ENCODE data around the gene FN3KRP. TPM values are rescaled to one million over a fixed set of nuclear protein-coding genes. Genes with fewer than 3 reads are reported as not detected.

The FN3KRP gene
- total RNA-seq, 4 donors from 2014 or later: 13.1 to 21.2 (median 18.3) TPM

DNA sequence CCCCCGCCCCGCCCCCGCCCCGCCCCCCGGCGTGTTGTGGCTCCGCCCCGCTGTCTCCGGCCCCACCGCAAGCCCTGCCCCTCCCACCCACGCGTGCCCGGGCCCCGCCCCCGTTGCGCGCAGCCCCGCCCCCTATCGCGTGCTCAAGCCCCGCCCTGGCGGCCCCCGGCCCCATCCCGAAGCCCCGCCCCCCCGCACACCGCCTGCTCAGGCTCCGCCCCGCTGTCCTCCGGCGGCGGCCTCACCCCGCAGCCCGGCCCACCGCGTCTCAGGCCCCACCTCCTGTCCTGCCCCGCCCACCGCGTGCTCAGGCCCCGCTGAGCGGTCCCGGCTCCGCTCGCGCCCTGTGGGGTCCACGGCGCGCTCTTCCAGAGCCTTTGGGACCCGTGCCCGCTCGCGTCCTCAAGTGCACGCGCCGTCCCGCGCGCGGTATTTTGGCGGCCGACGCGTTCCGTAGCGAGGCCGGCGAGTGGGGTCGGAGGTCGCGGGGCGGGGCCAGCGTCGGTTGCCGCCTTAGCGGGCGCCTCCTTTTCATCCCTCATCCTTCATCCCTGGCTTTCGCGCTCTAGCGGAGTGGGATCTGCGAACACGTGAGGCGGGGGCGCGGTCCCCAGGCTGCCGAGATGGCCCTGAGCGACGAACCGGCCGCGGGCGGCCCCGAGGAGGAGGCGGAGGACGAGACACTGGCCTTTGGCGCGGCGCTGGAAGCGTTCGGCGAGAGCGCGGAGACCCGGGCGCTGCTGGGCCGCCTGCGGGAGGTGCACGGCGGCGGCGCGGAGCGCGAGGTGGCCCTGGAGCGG lies 35.3 kb downstream of the FN3KRP start, which contains the start of gene TBCD:
Gene TBCD (plus strand): TSS at position 495 of the 800 bp plus-strand sequence. CDS start 129 bp downstream, at position 624.
- no peak for TF ChIP-seq POLR2A (IDR thresholded peaks at IDR 0.05)
- TF ChIP-seq, protein P1, sequence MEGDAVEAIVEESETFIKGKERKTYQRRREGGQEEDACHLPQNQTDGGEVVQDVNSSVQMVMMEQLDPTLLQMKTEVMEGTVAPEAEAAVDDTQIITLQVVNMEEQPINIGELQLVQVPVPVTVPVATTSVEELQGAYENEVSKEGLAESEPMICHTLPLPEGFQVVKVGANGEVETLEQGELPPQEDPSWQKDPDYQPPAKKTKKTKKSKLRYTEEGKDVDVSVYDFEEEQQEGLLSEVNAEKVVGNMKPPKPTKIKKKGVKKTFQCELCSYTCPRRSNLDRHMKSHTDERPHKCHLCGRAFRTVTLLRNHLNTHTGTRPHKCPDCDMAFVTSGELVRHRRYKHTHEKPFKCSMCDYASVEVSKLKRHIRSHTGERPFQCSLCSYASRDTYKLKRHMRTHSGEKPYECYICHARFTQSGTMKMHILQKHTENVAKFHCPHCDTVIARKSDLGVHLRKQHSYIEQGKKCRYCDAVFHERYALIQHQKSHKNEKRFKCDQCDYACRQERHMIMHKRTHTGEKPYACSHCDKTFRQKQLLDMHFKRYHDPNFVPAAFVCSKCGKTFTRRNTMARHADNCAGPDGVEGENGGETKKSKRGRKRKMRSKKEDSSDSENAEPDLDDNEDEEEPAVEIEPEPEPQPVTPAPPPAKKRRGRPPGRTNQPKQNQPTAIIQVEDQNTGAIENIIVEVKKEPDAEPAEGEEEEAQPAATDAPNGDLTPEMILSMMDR (IDR thresholded peaks at IDR 0.05): no peak
- intact Hi-C loops (cut with DNase I; ENCODE audit: low total_unique reads): no loop called here
- 0 to 1% methylated on average over 8 to 50 of the region's 114 CpGs for WGBS, 2 donors
- H3K4me3 ChIP-seq (ENCODE audit: low read depth, poor library complexity, severe bottlenecking): peak within 1 kb of the TSS; percentile 76
- peak; percentile 76 to 97 for DNase-seq (ENCODE audit: low spot score in 2 of 2)

DNA sequence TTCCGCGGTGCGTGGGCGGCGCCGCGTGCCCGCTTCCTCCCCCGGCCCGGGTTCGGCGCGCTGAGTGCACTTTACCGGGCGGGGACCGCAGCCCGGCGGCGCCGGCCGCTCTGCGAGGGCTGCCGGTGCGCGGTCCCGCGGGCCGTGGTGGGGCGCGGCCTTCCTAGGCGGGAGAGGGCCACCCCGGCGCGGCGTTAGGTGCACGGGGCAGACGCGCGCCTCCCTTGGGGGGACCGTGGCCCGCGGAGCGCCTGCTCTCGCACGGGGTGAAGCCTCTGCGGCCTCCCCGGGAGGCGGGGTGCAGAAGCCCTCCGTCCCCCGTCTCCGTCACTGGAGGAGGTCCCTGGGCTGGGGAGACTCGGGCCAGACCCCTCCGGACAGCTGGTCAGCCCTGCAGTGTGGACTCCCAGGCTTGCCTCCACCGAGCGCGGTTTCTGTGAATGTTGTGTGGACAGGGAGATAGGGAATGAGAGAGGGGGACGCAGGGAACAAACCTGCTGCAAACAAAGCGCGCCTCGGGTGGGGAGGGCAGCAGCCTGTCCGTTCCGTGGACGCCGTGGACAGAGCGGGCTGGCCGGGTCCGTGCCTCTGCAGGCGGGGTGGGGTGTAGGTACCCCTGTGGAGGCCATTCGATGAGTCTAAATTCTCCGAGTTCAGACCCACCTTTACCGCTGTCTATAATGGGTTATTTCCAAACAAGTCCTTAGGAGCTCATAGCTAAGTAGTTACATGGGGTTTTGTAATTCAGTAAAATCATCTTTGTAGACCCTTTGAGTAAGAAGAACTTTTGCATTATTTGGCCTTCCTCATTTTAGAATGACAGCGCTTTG lies 36.1 kb downstream of the FN3KRP start:
- WGBS, 2 donors: 3 to 5% methylated on average over 19 to 25 of the region's 72 CpGs
- TF ChIP-seq, protein P1 (IDR thresholded peaks at IDR 0.05): no peak
- TF ChIP-seq POLR2A (IDR thresholded peaks at IDR 0.05): no peak
- intact Hi-C loops (cut with DNase I; ENCODE audit: low total_unique reads): no loop called here
- H3K4me3 ChIP-seq (ENCODE audit: low read depth, poor library complexity, severe bottlenecking): peak overlapping the region; percentile 76
- DNase-seq (ENCODE audit: low spot score in 2 of 2): no peak

DNA sequence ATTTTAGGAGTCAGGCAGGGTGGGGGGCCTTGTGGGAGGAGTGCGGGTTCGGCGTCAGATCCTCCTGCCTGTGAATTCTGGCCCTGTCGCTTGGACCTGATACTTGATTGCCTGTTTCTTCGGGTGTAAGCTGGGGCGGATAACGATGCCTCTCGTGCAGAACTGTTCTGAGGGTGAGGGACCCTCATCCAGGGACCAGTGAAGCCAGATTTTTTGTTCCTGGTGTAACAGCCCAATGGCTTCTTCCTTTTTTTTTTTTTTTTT lies 36.6 kb downstream of the FN3KRP start:
- 24 to 39% methylated on average over 8 of the region's 8 CpGs for WGBS, 2 donors
- H3K4me3 ChIP-seq (ENCODE audit: low read depth, poor library complexity, severe bottlenecking): no peak overlapping the region
- no peak for TF ChIP-seq POLR2A (IDR thresholded peaks at IDR 0.05)
- TF ChIP-seq, protein P1 (IDR thresholded peaks at IDR 0.05): no peak
- intact Hi-C loops (cut with DNase I; ENCODE audit: low total_unique reads): no loop called here
- no peak for DNase-seq (ENCODE audit: low spot score in 2 of 2)

DNA sequence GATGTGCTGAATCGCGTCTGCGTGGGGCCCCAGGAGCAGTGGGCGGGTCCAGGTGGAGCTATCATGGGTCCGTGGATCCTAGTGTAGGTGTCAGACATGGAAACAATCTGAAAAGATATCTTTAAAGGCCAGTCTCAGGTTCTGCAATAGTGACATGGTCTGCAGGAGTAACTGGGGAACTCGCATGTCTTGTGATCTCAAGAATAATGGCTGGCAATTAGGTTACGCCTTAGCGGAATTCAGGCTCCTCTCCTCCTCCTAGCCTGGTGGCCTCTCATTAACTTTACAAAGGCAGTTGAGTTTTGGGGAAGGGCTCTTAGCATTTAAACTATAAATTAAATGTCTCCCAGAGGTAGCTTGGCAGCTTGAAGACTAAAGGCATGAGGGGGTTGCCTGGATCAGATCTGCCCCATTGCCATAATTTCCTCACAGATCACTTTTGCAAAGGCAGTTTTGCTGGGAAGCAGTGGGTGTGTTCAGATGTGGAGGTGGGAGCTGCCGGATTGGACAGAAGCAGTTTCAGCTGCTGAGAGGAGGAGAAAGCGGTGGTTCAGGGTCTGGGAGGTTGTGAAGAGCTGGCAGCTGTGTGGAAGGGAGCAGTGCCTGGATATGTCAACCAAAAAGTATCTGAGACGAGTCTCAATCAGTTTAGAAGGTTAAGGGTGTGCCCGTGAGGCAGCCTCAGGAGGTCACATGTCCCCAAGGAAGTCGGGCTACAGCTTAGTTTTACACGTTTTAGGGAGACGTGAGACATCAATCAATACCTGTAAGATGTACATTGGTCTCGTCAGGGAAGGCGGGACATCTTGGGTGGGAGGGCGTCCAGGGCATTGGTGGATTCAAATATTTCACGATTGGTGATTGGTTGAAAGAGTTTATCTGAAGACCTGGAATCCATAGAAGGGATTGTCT lies 38.0 kb downstream of the FN3KRP start:
- intact Hi-C loops (cut with DNase I; ENCODE audit: low total_unique reads): no loop called here
- H3K4me3 ChIP-seq (ENCODE audit: low read depth, poor library complexity, severe bottlenecking): no peak overlapping the region
- peak in 1 of 2 donors; percentile 49 for DNase-seq (ENCODE audit: low spot score in 2 of 2)
- WGBS, 2 donors: 46 to 60% methylated on average over 19 of the region's 19 CpGs
- TF ChIP-seq, protein P1 (IDR thresholded peaks at IDR 0.05): no peak
- TF ChIP-seq POLR2A (IDR thresholded peaks at IDR 0.05): no peak

DNA sequence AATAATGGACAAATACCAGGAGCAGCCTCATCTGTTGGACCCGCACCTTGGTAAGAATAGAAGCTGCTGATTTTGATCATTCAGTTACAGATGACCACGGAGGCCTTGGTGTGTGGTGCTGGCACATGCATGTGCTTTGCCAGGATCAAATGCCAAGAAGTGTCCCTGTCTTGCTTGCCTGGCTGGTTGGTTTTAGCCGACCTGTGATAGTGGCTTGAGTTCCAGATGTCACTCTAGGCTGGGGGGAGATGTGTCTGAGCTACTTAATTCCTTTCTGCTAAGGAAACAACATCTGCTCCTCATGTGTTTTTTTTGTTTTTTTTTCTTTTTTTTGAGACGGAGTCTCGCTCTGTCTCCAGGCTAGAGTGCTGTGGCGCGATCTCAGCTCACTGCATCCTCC lies 39.7 kb downstream of the FN3KRP start:
- intact Hi-C loops (cut with DNase I; ENCODE audit: low total_unique reads): no loop called here
- 84 to 85% methylated on average over 7 of the region's 7 CpGs for WGBS, 2 donors
- no peak for DNase-seq (ENCODE audit: low spot score in 2 of 2)
- TF ChIP-seq POLR2A (IDR thresholded peaks at IDR 0.05): no peak
- TF ChIP-seq, protein P1 (IDR thresholded peaks at IDR 0.05): no peak
- H3K4me3 ChIP-seq (ENCODE audit: low read depth, poor library complexity, severe bottlenecking): no peak overlapping the region
